Measurements from ENCODE around the gene EXOC3L1.

Gene EXOC3L1

DNA sequence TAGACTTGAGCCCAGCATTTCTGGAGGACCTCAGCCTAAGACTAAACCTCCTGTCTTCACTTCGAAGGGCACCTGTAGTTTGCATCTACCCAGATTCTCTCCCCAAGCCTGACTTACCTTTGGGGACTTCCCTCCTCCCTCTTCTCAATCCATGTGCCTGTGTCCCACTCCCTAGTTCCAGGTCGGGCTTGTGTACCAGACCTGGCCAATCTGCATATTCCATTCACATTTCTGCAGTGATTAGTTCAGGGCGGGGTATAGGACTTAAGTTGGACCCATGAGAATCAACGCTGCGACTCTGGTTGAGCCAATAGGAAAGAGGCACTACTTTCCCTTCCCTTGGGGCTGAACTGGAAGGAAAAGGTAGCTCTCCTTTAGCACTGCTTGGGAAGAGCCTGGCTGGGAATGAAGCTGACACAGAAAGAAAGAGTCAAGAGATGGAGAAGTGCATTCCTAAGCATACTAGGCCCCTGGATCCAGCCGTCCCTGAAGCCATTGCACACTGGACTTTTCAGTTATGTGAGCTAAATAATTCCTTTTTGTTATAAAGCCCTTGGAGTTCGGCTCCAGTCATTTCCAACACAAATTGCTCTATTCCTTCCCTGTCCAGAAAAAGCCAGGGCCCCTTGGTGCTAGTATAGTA is 32.7 kb downstream of the EXOC3L1 start:
- TF ChIP-seq, protein P1, sequence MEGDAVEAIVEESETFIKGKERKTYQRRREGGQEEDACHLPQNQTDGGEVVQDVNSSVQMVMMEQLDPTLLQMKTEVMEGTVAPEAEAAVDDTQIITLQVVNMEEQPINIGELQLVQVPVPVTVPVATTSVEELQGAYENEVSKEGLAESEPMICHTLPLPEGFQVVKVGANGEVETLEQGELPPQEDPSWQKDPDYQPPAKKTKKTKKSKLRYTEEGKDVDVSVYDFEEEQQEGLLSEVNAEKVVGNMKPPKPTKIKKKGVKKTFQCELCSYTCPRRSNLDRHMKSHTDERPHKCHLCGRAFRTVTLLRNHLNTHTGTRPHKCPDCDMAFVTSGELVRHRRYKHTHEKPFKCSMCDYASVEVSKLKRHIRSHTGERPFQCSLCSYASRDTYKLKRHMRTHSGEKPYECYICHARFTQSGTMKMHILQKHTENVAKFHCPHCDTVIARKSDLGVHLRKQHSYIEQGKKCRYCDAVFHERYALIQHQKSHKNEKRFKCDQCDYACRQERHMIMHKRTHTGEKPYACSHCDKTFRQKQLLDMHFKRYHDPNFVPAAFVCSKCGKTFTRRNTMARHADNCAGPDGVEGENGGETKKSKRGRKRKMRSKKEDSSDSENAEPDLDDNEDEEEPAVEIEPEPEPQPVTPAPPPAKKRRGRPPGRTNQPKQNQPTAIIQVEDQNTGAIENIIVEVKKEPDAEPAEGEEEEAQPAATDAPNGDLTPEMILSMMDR (IDR thresholded peaks at IDR 0.05; ENCODE audit: control insufficient read depth, extremely low read depth, insufficient read depth): no peak
- no peak overlapping the region for H3K4me3 ChIP-seq (ENCODE audit: low read depth, low read length)
- no peak for DNase-seq (ENCODE audit: low read depth)

DNA sequence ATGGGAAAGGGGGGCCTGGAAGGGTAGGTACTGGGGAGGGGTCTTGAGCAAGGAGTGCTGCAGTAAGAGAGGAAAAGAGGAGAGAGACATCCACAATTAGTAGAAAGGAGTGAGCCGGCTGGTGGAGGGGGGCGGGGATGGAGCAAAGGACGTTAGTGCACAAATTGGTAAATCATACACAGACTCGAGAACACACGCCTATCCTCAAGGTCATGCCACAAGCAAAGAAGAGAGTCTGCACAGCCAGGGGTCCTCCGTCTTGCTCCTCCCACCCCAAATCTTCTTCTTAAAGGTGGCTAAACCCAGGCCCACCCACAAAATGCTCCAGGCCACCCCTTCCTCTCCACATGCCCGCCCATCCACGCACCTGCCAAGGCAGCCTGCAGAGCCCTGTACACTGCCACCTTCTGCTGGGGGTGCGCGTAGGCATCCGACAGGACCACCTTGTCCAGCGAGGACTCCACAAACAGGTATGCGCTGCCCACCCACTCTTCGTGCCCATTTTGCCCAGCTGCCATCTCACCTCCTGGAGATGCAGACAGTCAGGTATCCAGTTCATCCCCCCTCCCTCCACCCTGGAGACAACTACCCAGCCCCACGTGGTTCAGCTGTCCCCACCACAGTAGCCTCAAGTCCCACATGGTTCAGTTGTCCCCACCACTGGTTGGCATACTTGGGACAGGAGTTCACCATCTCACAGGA is 33.6 kb downstream of the EXOC3L1 start:
- TF ChIP-seq, protein P1 (IDR thresholded peaks at IDR 0.05; ENCODE audit: control insufficient read depth, extremely low read depth, insufficient read depth): no peak
- no peak for DNase-seq (ENCODE audit: low read depth)
- H3K4me3 ChIP-seq (ENCODE audit: low read depth, low read length): no peak overlapping the region

DNA sequence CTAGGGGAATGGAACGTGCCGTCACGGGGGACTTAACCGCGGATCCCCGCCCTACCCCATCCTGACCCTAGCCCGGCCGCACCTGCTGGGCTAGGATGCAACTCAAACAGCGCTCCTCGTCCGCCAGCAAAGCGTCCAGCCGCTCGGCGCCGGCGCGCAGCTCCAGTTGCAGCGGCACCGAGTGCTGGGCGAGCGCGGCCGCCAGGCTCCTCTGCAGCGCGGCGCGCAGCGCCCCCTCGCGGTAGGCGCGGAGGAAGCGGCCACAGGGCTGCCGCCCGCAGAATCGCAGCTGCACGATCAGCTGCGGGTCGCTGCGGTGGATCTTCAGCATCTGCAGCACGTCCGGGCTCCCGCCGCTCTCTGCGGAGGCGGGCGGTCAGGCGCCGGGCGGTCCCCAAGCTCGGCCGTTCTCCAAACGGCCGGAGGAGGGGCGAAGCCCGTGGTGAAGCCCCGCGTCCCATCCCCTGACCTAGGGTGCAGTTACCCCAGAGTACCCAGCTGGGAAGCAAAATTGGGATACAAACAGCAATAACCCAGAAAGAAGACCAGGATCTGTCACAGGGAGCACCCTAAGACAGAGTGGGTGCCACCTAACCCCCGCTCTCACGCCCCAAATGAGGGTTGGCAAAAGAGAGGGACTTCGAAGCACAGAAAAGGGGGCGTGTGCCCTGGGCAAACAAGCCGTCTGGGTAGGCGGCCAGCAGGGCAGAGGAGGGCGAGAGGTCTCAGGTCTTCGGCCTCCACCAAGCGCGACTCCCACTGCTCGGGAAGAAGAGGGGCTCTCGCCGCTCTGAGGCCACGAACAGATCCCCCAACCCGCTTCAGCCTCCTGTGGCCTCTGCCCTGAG is 34.4 kb downstream of the EXOC3L1 start:
- DNase-seq (ENCODE audit: low read depth): no peak
- TF ChIP-seq, protein P1 (IDR thresholded peaks at IDR 0.05; ENCODE audit: control insufficient read depth, extremely low read depth, insufficient read depth): peak; percentile 99
- peak overlapping the region; percentile 32 for H3K4me3 ChIP-seq (ENCODE audit: low read depth, low read length)

DNA sequence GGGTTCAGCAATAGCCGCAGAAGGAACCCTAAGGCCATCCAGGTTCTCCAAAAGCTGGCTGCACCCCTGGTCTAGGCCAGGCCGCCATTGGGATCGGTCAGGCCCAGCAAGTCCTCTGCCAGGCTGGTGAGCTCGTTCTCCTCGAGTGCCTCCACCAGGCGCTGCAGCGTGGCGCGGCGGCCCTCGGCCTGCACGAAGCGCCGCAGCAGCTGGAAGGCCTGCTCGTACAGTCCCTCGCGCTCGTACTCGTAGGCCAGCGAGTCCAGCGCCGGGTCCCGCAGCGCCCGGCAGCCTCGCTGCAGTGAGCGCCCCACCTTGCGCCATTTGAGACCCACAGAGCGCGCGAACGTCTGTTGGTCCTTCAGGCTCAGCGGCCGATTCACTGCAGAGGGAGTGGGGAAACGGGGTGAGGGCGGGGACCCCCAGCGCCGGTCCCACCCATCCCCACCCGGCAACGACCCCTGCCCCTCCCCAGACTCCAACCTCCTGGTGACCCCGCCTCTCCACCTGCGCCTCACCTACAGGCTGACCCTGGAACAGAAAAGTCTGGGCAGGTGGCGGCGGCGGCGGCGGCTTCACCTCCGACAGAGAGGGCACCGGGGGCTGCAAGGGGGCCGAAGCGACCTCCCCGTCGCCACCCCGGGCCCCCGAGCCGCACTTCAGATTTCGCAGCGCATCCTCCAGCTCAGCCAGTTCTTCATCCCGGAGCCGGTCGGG is 35.2 kb downstream of the EXOC3L1 start:
- TF ChIP-seq, protein P1 (IDR thresholded peaks at IDR 0.05; ENCODE audit: control insufficient read depth, extremely low read depth, insufficient read depth): no peak
- peak overlapping the region; percentile 32 for H3K4me3 ChIP-seq (ENCODE audit: low read depth, low read length)
- no peak for DNase-seq (ENCODE audit: low read depth)

DNA sequence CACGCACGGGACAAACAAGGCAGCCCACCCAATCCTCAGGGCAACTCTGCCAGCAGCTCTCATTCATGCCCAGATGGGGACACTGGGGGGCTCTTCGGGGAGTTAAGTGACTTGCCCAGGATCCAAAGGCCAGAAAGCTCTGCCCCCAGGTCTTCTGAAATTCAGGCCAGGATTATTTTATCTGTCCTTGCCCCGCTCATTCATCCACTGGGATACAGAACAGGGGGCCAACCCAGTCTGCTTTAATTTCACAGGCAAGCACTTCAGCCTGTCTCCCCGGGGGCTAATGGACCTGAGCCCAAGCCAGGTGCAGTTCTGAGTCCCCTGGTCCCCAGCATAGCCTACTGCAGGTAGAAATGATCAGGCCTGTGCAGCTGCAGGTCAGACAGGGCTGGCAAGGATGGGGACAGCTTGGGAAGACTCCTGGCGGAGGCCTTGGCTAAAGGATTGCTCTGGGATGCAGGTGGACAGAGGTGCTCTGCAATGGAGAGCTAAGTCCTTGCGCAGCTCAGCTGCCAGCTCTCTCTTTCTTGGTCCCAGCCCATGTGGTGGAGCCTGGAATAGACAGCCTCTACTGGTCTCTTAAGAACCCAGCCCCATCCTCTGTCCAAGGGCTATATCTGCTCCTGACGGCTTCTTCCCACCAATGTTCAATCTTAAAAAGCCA is 38.4 kb downstream of the EXOC3L1 start:
- DNase-seq (ENCODE audit: low read depth): no peak
- no peak overlapping the region for H3K4me3 ChIP-seq (ENCODE audit: low read depth, low read length)
- TF ChIP-seq, protein P1 (IDR thresholded peaks at IDR 0.05; ENCODE audit: control insufficient read depth, extremely low read depth, insufficient read depth): no peak

DNA sequence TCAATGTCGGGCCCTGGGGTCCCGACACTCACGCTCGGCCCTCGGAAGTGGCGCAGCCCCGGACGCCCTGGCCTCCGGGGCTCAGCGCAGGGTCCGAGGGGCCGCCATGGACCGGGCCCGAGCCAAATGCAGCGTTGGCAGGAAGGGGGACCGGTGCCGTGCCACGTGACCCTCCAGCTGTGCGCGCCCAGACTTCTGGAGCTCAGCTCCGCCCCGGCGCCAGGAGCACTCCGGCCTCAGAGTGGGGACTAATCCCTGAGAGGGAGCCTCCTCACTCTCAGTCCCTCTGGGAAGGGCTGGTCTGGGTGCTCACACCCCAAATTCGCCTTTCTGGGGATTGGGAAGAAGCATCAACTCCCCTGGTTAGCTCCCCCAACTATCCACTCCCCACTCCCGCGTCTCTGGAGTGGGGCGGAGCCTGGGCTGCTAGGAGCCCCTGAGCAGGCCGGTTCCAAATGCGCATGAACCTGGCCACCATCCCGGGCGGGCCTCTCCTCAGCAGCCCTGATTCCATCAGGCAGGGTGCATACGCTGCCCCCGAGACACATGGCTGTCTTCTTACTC is 39.0 kb downstream of the EXOC3L1 start, which contains the start of gene B3GNT9:
Gene B3GNT9, minus strand, starts transcription at position 166 of the 564 bp plus-strand sequence. CDS start 513 bp downstream, outside the sequence.
- TF ChIP-seq, protein P1 (IDR thresholded peaks at IDR 0.05; ENCODE audit: control insufficient read depth, extremely low read depth, insufficient read depth): no peak
- no peak for DNase-seq (ENCODE audit: low read depth)
- H3K4me3 ChIP-seq (ENCODE audit: low read depth, low read length): no peak within 1 kb of the TSS
